Keratinocyte (primary cell): Measurements from ENCODE around the gene HNRNPH3.

Experiments
- CTCF ChIP-seq, 3 experiments: IDR thresholded peaks in 1 of 3; conservative IDR thresholded peaks in 1 of 3; optimal IDR thresholded peaks in 1 of 3; 2 replicates in 2 of 3; 3 replicates in 1 of 3; pipeline versions ENCODE3 to v1.5.1; 2011; ENCODE audit warnings: low read length in 3 of 3, mild to moderate bottlenecking in 3 of 3, moderate library complexity in 2 of 3, control low read depth in 1 of 3, inconsistent platforms in 1 of 3; ENCODE audit not compliant: insufficient read depth in 2 of 3; ENCODE audit errors: extremely low read depth in 1 of 3
- EZH2 ChIP-seq: IDR thresholded peaks from one replicate; pipeline ENCODE4 v1.6.1; 2012; ENCODE audit warnings: inconsistent platforms, mild to moderate bottlenecking, low read length, moderate library complexity

GRCh38 chr10:68318331-68319059 lies 13.4 kb upstream of the HNRNPH3 start:
- TF ChIP-seq CTCF (optimal IDR thresholded peaks at IDR 0.05 in 1 of 3, IDR thresholded peaks at IDR 0.05 in 1 of 3, conservative IDR thresholded peaks at IDR 0.05 in 1 of 3; ENCODE audit: extremely low read depth in 1 of 3, insufficient read depth in 2 of 3, low read length in 3 of 3) (no peak), EZH2 (no peak)
